OCI-LY3 (cell line): ENCODE data around the gene FBXO8.

Experiments
- EZH2phosphoT487 ChIP-seq: fragments of 200-600 bp; shearing (Covaris generic); IDR thresholded peaks from 2 replicates; pipeline ENCODE4 v1.6.1; 2018; ENCODE audit warnings: antibody characterized with exemption, mixed run types, low read depth
- TF ChIP-seq, protein P1 (sequence below): fragments of 200-600, 300-600 bp; sonication (generic); IDR thresholded peaks from 2 replicates; pipeline ENCODE4 v1.5.1; 2014; ENCODE audit warnings: antibody characterized with exemption, low read length, low read depth

GRCh38 chr4:174215057-174215456, 68.4 kb downstream of the FBXO8 start:
- TF ChIP-seq, protein P1, sequence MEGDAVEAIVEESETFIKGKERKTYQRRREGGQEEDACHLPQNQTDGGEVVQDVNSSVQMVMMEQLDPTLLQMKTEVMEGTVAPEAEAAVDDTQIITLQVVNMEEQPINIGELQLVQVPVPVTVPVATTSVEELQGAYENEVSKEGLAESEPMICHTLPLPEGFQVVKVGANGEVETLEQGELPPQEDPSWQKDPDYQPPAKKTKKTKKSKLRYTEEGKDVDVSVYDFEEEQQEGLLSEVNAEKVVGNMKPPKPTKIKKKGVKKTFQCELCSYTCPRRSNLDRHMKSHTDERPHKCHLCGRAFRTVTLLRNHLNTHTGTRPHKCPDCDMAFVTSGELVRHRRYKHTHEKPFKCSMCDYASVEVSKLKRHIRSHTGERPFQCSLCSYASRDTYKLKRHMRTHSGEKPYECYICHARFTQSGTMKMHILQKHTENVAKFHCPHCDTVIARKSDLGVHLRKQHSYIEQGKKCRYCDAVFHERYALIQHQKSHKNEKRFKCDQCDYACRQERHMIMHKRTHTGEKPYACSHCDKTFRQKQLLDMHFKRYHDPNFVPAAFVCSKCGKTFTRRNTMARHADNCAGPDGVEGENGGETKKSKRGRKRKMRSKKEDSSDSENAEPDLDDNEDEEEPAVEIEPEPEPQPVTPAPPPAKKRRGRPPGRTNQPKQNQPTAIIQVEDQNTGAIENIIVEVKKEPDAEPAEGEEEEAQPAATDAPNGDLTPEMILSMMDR = no peak
- TF ChIP-seq EZH2phosphoT487 = no peak
